Neural progenitor cell (in vitro differentiated cells): ENCODE data around the gene ART3. TPM values are rescaled to one million over a fixed set of nuclear protein-coding genes. Genes with fewer than 3 reads are reported as not detected.

Experiments
- DNase-seq: peaks from one replicate; pipeline ENCODE4 v3.0.0-alpha.2; 2016; ENCODE audit warnings: low spot score
- H2AFZ ChIP-seq: fragments of 200-600 bp; sonication (generic); replicated peaks from 2 replicates; pipeline ENCODE4 v1.6.1; 2016; ENCODE audit warnings: antibody characterized with exemption
- H3F3A ChIP-seq: fragments of 200-600 bp; sonication (generic); 2 replicates; pipeline ENCODE4 v1.6.1; 2016; ENCODE audit warnings: antibody characterized with exemption, low read depth
- H3K27ac ChIP-seq: fragments of 200-600 bp; sonication (generic); 2 replicates; pipeline ENCODE4 v1.5.1; 2016; ENCODE audit warnings: mild to moderate bottlenecking
- H3K27me3 ChIP-seq: fragments of 200-600 bp; sonication (generic); 2 replicates; pipeline ENCODE4 v1.6.1; 2016; ENCODE audit warnings: mild to moderate bottlenecking, moderate library complexity
- H3K36me3 ChIP-seq: fragments of 200-600 bp; sonication (generic); 2 replicates; pipeline ENCODE4 v1.5.1; 2016
- H3K4me1 ChIP-seq: fragments of 200-600 bp; sonication (generic); 2 replicates; pipeline ENCODE4 v1.6.1; 2016; ENCODE audit warnings: mixed run types
- H3K4me2 ChIP-seq: fragments of 200-600 bp; sonication (generic); 2 replicates; pipeline ENCODE4 v1.6.1; 2016
- H3K4me3 ChIP-seq: fragments of 200-600 bp; sonication (generic); 2 replicates; pipeline ENCODE4 v1.5.1; 2016
- H3K79me2 ChIP-seq: fragments of 200-600 bp; sonication (generic); 2 replicates; pipeline ENCODE4 v1.6.1; 2016; ENCODE audit warnings: low read depth
- H3K9ac ChIP-seq: fragments of 200-600 bp; sonication (generic); 2 replicates; pipeline ENCODE4 v1.6.1; 2016
- H3K9me3 ChIP-seq: fragments of 200-600 bp; sonication (generic); 2 replicates; pipeline ENCODE4 v1.5.1; 2016; ENCODE audit warnings: low read depth
- H4K20me1 ChIP-seq: fragments of 200-600 bp; sonication (generic); 2 replicates; pipeline ENCODE4 v1.6.1; 2016; ENCODE audit warnings: low read depth
- H3K27ac Mint-ChIP-seq: 3 replicates; pipeline ENCODE4 v1.8.0; 2021; ENCODE audit warnings: mixed read lengths
- H3K27me3 Mint-ChIP-seq: 2 replicates; pipeline ENCODE4 v1.8.0; 2022; ENCODE audit warnings: low read depth, mild to moderate bottlenecking, inconsistent platforms, moderate library complexity, mixed read lengths; ENCODE audit not compliant: insufficient read depth
- H3K36me3 Mint-ChIP-seq: 3 replicates; pipeline ENCODE4 v1.8.0; 2021; ENCODE audit warnings: mixed read lengths
- H3K4me1 Mint-ChIP-seq: 3 replicates; pipeline ENCODE4 v1.8.0; 2021; ENCODE audit warnings: mixed read lengths
- H3K4me3 Mint-ChIP-seq: 3 replicates; pipeline ENCODE4 v1.8.0; 2021; ENCODE audit warnings: mild to moderate bottlenecking, moderate library complexity, mixed read lengths
- H3K9me3 Mint-ChIP-seq: 3 replicates; pipeline ENCODE4 v1.8.0; 2020; ENCODE audit warnings: mixed read lengths
- CTCF ChIP-seq: fragments of 200-600 bp; sonication (generic); IDR thresholded peaks from 2 replicates; pipeline ENCODE4 v1.5.1; 2017; ENCODE audit warnings: antibody characterized with exemption, mild to moderate bottlenecking
- EZH2 ChIP-seq: fragments of 200-600 bp; sonication (generic); IDR thresholded peaks from 2 replicates; pipeline ENCODE4 v1.6.1; 2017; ENCODE audit warnings: antibody characterized with exemption, mild to moderate bottlenecking, moderate library complexity
- EZH2phosphoT487 ChIP-seq: fragments of 200-600 bp; sonication (generic); IDR thresholded peaks from 2 replicates; pipeline ENCODE4 v1.6.1; 2017; ENCODE audit warnings: antibody characterized with exemption
- total RNA-seq: library from RNA; depleted of rRNA; stranded (reverse); fragments of >200 nt; gene quantifications from 2 replicates; pipeline ENCODE4 v1.2.3, GENCODE V29; 2015; ENCODE audit warnings: low replicate concordance

The ART3 gene
- total RNA-seq, 1 donor from 2014 or later = not detected

- DNase-seq = no peak
- no peaks in the 10 kb centered on the region for H3K9me3 Mint-ChIP-seq
- Histone ChIP-seq H3K79me2 (no peaks in the 10 kb centered on the region), H3K4me1 (peaks cover 26% of the 10 kb centered on the region), H3K27ac (peak overlapping the region; percentile 61), H3K9ac (no peak overlapping the region), H2AFZ (peak overlapping the region; percentile 69), H3K27me3 (no peaks in the 10 kb centered on the region), H4K20me1 (no peaks in the 10 kb centered on the region), H3K4me3 (no peak overlapping the region), H3F3A (peaks cover 10% of the 10 kb centered on the region), H3K9me3 (no peaks in the 10 kb centered on the region), H3K4me2 (peak overlapping the region; percentile 10), H3K36me3 (no peaks in the 10 kb centered on the region)
- no peak for TF ChIP-seq EZH2phosphoT487
- no peak for TF ChIP-seq CTCF
- peaks cover 14% of the 10 kb centered on the region for H3K4me1 Mint-ChIP-seq
- no peaks in the 10 kb centered on the region for H3K36me3 Mint-ChIP-seq
- H3K4me3 Mint-ChIP-seq = no peak overlapping the region
- no peak overlapping the region for H3K27ac Mint-ChIP-seq
- H3K27me3 Mint-ChIP-seq = peaks cover 4% of the 10 kb centered on the region
Observed at GRCh38 chr4:76055421-76055820, 19.1 kb upstream of the ART3 start.

- Mint-ChIP-seq H3K4me1 (peaks cover 14% of the 10 kb centered on the region), H3K9me3 (no peaks in the 10 kb centered on the region), H3K4me3 (no peak overlapping the region), H3K27me3 (peaks cover 4% of the 10 kb centered on the region), H3K27ac (no peak overlapping the region), H3K36me3 (no peaks in the 10 kb centered on the region)
- Histone ChIP-seq H3K9me3 (no peaks in the 10 kb centered on the region), H3K27me3 (no peaks in the 10 kb centered on the region), H3K27ac (no peak overlapping the region), H3K36me3 (no peaks in the 10 kb centered on the region), H3K9ac (no peak overlapping the region), H4K20me1 (no peaks in the 10 kb centered on the region), H2AFZ (peak overlapping the region; percentile 7), H3K79me2 (no peaks in the 10 kb centered on the region), H3K4me1 (peaks cover 26% of the 10 kb centered on the region), H3K4me2 (no peak overlapping the region), H3K4me3 (no peak overlapping the region), H3F3A (peaks cover 10% of the 10 kb centered on the region)
- TF ChIP-seq EZH2phosphoT487 (no peak), EZH2 (no peak), CTCF (no peak)
- DNase-seq = no peak
Observed at GRCh38 chr4:76058302-76058701, 16.2 kb upstream of the ART3 start.

GRCh38 chr4:76058888-76059426, 15.6 kb upstream of the ART3 start:
- Histone ChIP-seq H3K79me2 (no peaks in the 10 kb centered on the region), H3K9ac (no peak overlapping the region), H3K27ac (no peak overlapping the region), H3K27me3 (no peaks in the 10 kb centered on the region), H3F3A (peaks cover 10% of the 10 kb centered on the region), H2AFZ (peak overlapping the region; percentile 7), H3K36me3 (no peaks in the 10 kb centered on the region), H3K4me2 (no peak overlapping the region), H3K4me1 (peaks cover 22% of the 10 kb centered on the region), H3K4me3 (no peak overlapping the region), H4K20me1 (no peaks in the 10 kb centered on the region), H3K9me3 (no peaks in the 10 kb centered on the region)
- H3K27me3 Mint-ChIP-seq = peaks cover 4% of the 10 kb centered on the region
- H3K4me3 Mint-ChIP-seq = no peak overlapping the region
- H3K27ac Mint-ChIP-seq = no peak overlapping the region
- peaks cover 10% of the 10 kb centered on the region for H3K4me1 Mint-ChIP-seq
- TF ChIP-seq CTCF (no peak), EZH2phosphoT487 (no peak), EZH2 (no peak)
- no peaks in the 10 kb centered on the region for H3K9me3 Mint-ChIP-seq
- no peak for DNase-seq
- H3K36me3 Mint-ChIP-seq = no peaks in the 10 kb centered on the region
